HEK293 (cell line): Measurements from ENCODE around the gene ITGB4.

Experiments used
- CTCF ChIA-PET: fragments of 350-600 bp; formaldehyde crosslinking; extraction: SDS; loops from one replicate; lab custom pipeline; 2021; ENCODE audit warnings: antibody characterized with exemption; lab: Yijun Ruan, JAX
- POLR2A ChIA-PET: fragments of 300-600 bp; formaldehyde crosslinking; extraction: SDS; loops from one replicate; lab custom pipeline; 2020; ENCODE audit warnings: antibody characterized with exemption, inconsistent platforms; lab: Yijun Ruan, JAX
- H3K27ac ChIP-seq: fragments of 200-500 bp; sonication (Bioruptor generic); 2 replicates; pipeline ENCODE4 v1.5.1; 2014; ENCODE audit warnings: low read depth, low read length, control low read depth, inconsistent platforms; ENCODE audit errors: extremely low read depth
- H3K36me3 ChIP-seq, 2 experiments: fragments of 200-500 bp in 1 of 2; sonication (Bioruptor generic) in 1 of 2; 1 replicate in 1 of 2; 2 replicates in 1 of 2; pipeline ENCODE4 v1.5.1; 2014 to 2017; ENCODE audit warnings: inconsistent platforms in 2 of 2, low read length in 2 of 2; ENCODE audit not compliant: control insufficient read depth in 2 of 2, insufficient read depth in 1 of 2
- H3K4me1 ChIP-seq: fragments of 200-500 bp; sonication (Bioruptor generic); 2 replicates; pipeline ENCODE4 v1.5.1; 2014; ENCODE audit warnings: mild to moderate bottlenecking, low read length, inconsistent platforms; ENCODE audit not compliant: control insufficient read depth, insufficient read depth
- H3K4me3 ChIP-seq: 2 replicates; pipeline ENCODE4 v1.5.1; 2011; ENCODE audit warnings: low read depth, mild to moderate bottlenecking, control low read depth, low read length, moderate library complexity
- H3K9me3 ChIP-seq: fragments of 200-500 bp; sonication (Bioruptor generic); 2 replicates; pipeline ENCODE4 v1.5.1; 2014; ENCODE audit warnings: low read depth, low read length, inconsistent platforms; ENCODE audit not compliant: control insufficient read depth, insufficient read depth
- CTCF ChIP-seq: fragments of 450-650 bp; formaldehyde crosslinking; IDR thresholded peaks from 2 replicates; pipeline ENCODE4 v1.5.1; 2016; ENCODE audit warnings: missing biosample characterization, missing genetic modification characterization
- EGR2 ChIP-seq: fragments of 450-650 bp; formaldehyde crosslinking; IDR thresholded peaks from 2 replicates; pipeline ENCODE4 v1.5.1; 2016; ENCODE audit warnings: low read depth, missing biosample characterization, missing genetic modification characterization
- SP2 ChIP-seq: fragments of 450-650 bp; formaldehyde crosslinking; IDR thresholded peaks from 2 replicates; pipeline ENCODE4 v1.5.1; 2016; ENCODE audit warnings: missing biosample characterization, missing genetic modification characterization
- TCF7L2 ChIP-seq: IDR thresholded peaks from 2 replicates; pipeline ENCODE4 v1.6.1; 2011; ENCODE audit warnings: low read depth, mild to moderate bottlenecking, inconsistent platforms, low read length, moderate library complexity, borderline replicate concordance
- ZNF10 ChIP-seq: fragments of 450-650 bp; formaldehyde crosslinking; IDR thresholded peaks from 2 replicates; pipeline ENCODE4 v1.5.1; 2017; ENCODE audit warnings: missing biosample characterization, missing genetic modification characterization
- ZNF600 ChIP-seq: fragments of 450-650 bp; formaldehyde crosslinking; IDR thresholded peaks from 2 replicates; pipeline ENCODE4 v1.5.1; 2016; ENCODE audit warnings: missing biosample characterization, missing genetic modification characterization
- ZNF654 ChIP-seq: fragments of 450-650 bp; formaldehyde crosslinking; IDR thresholded peaks from 2 replicates; pipeline ENCODE4 v1.5.1; 2016; ENCODE audit warnings: low read depth, missing biosample characterization, missing genetic modification characterization
- ZSCAN18 ChIP-seq: fragments of 450-650 bp; formaldehyde crosslinking; IDR thresholded peaks from 2 replicates; pipeline ENCODE4 v1.5.1; 2016; ENCODE audit warnings: missing biosample characterization, missing genetic modification characterization

ITGB4 gene

GRCh38 chr17:75757086-75757681, 35.9 kb downstream of the ITGB4 start:
- no peak overlapping the region for H3K4me3 ChIP-seq
- peaks cover 9 to 13% of the 10 kb centered on the region in 2 experiments; a peak in 2 of 3 replicates for H3K36me3 ChIP-seq
- CTCF ChIA-PET, result interaction anchor here (0.7 to 11.0 kb wide), 4 partner anchors 7 to 124 kb away, joined by 3 to 170 read pairs (median 4); partner anchors contain the start of gene SMIM5
- TF ChIP-seq ZSCAN18 (tag by site-specific recombination), result no peak
- no peak for TF ChIP-seq CTCF (tag by site-specific recombination)
- TF ChIP-seq, all 188 proteins: peak for 0
- Histone ChIP-seq H3K9me3 (no peaks in the 10 kb centered on the region), H3K27ac (no peak overlapping the region), H3K4me1 (no peaks in the 10 kb centered on the region)
- POLR2A ChIA-PET, result interaction anchor here (0.6 to 1.7 kb wide), 2 partner anchors 23 to 347 kb away, joined by 4 to 5 read pairs; a partner anchor contains a TSS

- POLR2A ChIA-PET, result interaction anchor here (1.7 kb wide), 1 partner anchor 22 kb away, joined by 5 read pairs; a partner anchor contains a TSS
- TF ChIP-seq ZNF654 (0 out of 2 replicates have a peak, but pooled peaks have one; percentile 15), EGR2 (tag by site-specific recombination) (peak; percentile 44; the same call in 1 of the 2 replicates), CTCF (tag by site-specific recombination) (peak; percentile 77), ZNF10 (no peak)
- TF ChIP-seq, all 188 proteins: peak for 3
- Histone ChIP-seq H3K27ac (no peak overlapping the region), H3K36me3 (peaks cover 9 to 24% of the 10 kb centered on the region in 2 experiments; a peak in 2 of 3 replicates), H3K4me1 (no peaks in the 10 kb centered on the region), H3K9me3 (no peaks in the 10 kb centered on the region), H3K4me3 (no peak overlapping the region)
- CTCF ChIA-PET, result interaction anchor here (0.6 to 11.0 kb wide), 5 partner anchors 8 to 108 kb away, joined by 3 to 170 read pairs (median 3); no protein-coding TSS in a partner anchor
These were observed 37.1 kb downstream of the ITGB4 start for GRCh38 chr17:75758131-75758905.

GRCh38 chr17:75759457-75759856, 38.2 kb downstream of the ITGB4 start:
- no peak overlapping the region for H3K27ac ChIP-seq
- TF ChIP-seq SP2 (tag by site-specific recombination) (peak; percentile 22; the same call in 1 of the 2 replicates), ZNF600 (tag by site-specific recombination) (peak; percentile 52; the same call in 1 of the 2 replicates), TCF7L2 (no peak)
- POLR2A ChIA-PET, result interaction anchor here (12.0 kb wide), 1 partner anchor 17 kb away, joined by 234 read pairs; a partner anchor contains a TSS
- CTCF ChIA-PET, result interaction anchor here (0.6 to 11.0 kb wide), 11 partner anchors 9 to 158 kb away, joined by 3 to 170 read pairs (median 3); partner anchors contain the start of gene SMIM5
- no peak overlapping the region for H3K4me3 ChIP-seq
- no peaks in the 10 kb centered on the region; the same call in 1 of the 2 replicates for H3K4me1 ChIP-seq
- peaks cover 9 to 25% of the 10 kb centered on the region in 2 experiments; a peak in 2 of 3 replicates for H3K36me3 ChIP-seq
- no peaks in the 10 kb centered on the region for H3K9me3 ChIP-seq
